Measurements from ENCODE around the gene MDM1.

Gene MDM1

DNA sequence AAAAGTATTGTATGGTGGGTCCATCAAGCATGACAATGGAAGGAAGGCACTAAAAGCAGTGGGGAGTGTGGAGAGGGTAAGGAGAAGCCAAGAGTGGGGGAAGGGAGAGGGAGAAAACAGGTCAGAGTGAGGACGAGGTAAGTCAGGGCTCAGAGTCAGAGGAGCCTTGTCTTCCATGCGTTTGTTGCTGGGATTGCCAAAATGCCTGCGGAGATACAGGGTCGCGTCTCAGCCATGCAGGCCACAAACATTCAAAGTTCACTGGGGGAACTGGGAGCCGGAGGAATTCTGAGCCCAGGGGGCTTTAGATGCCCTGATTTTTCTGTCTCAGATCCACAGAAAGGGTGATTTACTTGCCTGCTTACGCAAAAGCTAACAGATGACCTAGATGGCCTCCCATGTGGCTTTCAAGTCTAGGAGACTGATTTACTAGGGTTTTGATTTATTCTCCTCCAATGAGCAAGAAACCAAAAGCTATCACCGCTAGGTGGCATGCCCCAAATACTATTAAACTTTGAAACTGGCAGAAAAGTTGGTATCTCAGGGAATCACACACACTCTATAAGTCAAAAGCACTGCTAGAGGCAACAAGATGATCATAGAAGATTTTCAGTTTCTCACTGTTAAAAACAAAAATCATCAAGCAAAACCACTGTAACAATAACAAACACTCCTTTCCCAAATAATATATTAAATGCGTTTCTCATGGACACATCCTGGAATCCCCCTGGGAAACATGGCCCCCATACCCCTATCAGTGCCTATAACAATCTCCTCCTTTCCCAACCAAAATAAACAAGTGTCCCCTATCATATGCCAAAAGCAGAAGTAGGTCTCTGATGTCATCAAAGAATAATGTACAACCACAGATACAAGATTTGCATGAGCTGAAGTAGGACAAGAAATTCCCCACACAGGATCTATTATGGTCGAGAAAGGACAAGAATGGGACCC, 26.6 kb upstream of the MDM1 start:
- DNase-seq (ENCODE audit: low read depth, low spot score): peak; percentile 54

DNA sequence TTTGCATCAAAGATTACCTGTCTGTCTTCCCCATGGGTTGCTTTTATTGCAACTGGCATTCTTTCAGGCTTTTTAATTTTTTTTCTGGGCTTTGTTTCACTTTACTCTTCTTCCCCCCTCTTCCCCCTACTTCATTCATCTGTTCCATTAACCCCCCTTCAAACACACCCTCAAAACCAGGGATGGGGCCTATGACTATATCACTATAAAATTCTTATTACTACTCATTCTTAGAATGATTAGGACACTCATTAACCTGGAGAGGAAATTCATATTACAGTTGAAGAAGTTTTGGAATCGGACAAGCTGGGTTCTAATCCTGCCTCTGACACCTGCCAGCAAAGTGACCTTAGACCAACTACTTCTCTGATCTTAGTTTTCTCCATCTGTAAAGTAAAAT, 24.8 kb upstream of the MDM1 start:
- DNase-seq (ENCODE audit: low read depth, low spot score): no peak

DNA sequence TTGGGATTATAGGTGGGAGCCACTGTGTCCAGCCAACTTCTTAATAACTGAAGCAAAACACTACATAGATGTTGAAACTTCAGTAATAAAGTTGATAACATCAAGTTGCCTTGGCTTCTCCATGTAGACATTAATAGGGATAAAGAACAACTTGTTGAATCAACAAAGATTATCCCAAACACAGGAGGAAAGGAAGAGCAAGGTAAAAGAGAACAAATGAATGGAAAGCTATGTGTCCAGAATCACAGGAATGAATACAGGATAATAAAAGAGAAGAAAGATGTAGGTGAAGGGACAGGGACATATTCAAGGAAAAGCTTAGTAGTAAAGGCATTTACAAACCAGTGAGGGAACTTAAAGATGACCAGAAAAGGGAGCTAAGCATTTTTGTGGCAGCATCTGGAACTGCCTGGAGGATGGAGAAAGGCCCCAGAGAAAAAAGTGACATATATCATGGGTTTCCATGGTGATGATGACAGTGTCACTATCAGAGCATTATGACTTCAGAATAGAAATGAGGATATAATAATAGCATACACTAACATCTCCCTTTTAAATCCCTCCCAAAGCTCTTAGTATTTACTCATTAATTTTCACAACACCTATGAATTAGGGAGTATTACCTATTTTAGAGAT, 24.0 kb upstream of the MDM1 start:
- no peak for DNase-seq (ENCODE audit: low read depth, low spot score)

DNA sequence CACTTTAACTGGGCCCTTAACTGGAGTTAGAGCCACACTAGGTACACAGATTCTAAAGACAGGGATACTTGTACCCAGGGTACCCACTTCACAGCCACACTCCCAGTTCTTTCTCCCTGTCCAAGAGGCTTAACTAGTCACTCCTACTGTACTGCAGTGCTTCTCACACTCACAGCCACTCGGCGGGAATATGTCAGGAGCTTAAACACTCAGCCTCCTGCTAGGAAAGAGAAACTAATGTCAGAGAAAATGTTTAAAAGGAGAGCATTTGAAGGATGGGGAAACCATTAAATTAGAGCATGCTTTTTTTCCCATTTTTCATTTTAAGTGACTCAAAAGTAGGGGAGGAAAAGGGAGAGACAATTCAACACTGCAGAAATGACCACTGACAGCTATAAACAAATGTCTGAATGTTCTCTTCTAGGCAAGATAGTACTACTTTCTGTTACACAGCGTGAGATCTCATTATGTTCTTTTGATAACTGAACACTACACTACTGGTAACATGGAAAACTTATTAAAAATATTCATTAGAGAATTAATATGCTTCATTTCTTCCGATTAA, 22.9 kb upstream of the MDM1 start:
- DNase-seq (ENCODE audit: low read depth, low spot score): no peak

DNA sequence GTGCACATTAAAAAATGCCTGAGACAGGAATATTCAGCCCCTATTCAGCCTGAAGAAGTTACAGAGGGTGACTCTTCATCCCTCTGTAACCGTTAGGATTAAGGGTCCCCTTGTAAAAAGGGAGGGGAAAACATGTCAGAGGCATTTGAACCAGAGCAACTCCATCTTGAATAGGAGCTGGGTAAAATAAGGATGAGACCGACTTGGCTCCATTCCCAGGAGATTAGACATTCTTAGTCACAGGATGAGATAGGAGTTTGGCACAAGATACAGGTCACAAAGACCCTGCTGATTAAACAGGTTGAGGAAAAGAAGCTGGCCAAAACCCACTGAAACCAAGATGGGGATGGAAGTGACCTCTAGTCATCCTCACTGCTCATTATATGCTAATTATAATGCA, 19.9 kb upstream of the MDM1 start:
- DNase-seq (ENCODE audit: low read depth, low spot score): no peak

DNA sequence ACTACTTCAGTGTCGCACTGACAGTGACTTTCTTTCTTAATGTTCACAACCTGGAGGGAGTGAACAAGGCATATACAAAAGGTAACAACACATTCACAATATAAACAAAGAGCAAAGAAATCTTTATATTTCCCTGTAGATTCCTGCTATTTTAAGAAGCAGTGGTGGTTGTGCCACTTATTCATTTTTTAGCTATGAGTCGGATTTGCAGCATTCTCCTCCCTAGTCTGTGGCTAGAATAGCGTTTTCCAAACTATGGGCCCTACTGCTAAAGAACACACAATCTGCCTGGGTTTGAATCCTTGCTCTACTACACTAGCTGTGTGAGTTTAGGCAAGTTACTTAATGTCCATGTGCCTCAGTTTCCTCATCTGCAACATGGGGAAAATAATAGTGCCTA, 18.6 kb upstream of the MDM1 start:
- DNase-seq (ENCODE audit: low read depth, low spot score): no peak

DNA sequence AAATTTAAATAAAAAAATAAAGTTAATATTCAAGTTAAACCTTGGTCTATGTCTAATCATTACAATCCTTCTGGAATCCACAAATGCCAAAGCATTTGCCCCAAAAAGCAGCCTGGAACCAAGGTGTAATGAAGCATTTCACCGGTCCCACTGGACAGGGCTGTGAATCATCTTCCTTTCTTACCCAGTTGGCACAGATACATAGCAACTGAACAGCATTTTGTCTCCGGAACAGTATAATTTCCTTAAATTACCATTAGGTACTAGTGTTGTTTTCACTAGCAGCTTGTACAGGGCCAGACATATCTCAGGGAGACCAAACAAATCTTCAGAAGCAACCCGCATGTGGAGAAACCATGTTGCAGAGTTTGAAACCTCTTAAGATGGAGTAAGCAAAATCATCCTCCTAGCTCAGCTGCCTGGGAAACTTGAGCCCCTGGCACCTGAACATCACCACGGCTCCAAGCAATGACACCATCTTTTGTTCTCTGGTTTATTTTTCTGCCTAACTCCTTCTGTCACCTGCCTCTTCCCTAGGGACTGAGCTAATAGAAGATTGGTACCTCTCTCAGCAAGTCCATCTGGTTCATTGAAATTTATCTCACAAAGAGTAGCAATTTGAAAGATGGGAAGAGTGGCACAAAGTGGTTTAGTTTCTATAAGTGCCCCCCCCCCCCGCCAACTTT, 17.9 kb upstream of the MDM1 start:
- DNase-seq (ENCODE audit: low read depth, low spot score): no peak

DNA sequence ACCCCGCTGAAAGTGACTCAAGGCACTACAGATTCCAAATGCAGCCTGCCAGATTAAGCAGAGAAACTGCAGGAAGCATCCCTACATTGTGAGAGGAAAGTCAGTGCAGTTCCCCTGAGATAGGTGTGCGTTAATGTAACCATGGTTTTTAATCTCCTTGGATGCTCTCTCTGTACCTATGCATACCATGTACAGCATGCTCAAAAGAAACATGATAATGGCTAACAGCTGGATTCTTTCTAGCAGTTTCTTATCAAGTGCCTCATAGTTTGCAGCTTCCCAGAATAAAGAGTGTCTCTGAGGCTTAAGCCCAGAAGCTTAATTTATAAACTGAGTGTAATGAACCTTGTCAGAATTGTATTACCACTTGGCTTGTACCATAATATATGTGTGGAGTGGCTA, 17.1 kb upstream of the MDM1 start:
- DNase-seq (ENCODE audit: low read depth, low spot score): no peak

DNA sequence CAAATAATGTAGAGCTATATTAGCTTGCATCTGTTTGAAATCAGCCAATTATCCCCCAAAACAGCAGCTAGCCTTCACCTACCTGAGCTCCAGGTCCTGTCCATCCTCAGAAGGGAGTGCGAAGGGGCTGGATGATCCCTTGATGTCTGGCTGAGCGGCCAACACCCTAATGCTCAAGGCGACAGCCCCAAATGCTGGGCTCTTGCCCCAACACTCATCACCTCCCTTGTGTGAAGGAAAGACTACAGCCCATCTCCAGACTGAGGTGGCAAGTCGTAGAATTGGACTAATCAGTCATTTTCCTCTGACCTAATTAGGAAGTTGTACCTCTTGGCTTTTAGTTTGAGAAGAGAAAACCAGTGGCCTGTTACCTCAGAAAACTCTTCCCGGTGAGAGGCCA, 16.3 kb upstream of the MDM1 start:
- no peak for DNase-seq (ENCODE audit: low read depth, low spot score)

DNA sequence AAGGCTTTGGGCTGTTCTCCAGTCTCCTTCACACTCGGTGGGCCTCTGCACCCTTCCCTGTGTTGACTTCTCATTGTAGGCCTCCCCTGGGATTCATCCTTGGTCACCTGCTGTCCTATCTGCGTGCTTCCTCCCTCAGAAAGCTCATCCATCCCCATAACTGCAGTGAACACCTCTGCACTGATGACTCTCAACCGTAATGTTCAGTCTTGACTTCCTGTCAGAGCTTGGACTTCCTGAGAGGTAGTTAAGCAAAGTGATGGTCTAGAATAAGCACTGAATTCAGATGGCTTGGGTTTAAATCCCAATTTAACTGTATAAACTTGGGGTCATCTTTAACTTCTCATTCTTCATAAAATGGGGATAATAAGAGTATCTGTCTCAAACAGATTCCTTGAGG, 13.6 kb upstream of the MDM1 start:
- DNase-seq (ENCODE audit: low read depth, low spot score): no peak

DNA sequence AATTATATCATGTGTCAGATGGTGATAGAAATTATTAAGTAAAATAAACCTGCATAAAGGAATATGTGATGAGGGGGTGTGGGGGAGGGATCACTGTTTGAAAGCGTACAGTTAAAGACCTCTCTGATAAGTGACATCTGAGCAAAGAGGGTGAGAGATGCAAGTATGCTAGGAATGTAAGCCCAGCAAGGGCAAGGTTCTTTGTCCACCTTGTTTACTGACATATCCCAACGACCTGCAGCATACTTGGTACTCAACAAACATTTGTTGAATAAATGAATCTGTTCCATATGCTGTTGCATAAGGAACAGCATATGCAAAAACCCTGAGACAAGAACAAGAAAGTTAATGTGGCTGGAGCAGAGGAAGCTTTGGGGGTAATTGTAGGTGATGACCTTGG, 12.0 kb upstream of the MDM1 start:
- DNase-seq (ENCODE audit: low read depth, low spot score): no peak

DNA sequence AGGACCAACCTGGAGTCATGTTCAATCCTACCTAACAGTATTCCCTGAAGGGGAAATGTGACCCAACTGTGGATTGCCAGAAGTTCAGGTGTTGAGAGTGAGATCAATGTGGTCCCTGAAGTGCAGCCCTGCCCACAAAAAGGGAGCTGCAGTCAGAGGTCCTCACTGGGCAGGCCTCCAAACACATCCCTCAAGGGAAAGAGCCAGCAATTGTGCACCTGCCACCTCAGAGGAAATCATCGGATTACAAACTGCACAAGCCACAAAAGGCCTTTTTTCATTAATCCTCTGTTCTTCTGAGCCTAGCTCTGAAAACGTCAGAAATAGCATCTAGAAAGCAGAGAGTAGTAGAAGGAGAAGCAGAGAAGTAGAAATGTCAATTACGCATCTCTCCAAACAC, 10.8 kb upstream of the MDM1 start:
- no peak for DNase-seq (ENCODE audit: low read depth, low spot score)

DNA sequence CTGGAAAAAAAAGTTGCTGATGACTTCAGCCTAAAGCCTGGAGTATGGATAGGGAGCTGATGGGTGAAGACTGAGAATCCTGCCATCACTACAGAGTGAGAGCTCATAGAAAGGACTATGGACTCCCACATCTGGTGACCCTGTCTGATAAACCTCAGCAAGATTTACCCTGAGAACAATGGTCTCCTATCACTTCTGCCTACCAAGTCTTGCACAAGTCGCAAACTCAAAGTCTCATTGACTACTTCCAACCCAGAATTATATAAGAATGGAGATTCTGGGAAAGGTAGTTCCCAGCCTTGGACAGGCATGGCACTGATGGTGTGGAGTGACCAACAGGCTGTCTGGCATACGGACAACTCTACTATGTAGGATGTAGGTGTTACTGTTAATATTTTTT, 9.7 kb upstream of the MDM1 start:
- DNase-seq (ENCODE audit: low read depth, low spot score): no peak

DNA sequence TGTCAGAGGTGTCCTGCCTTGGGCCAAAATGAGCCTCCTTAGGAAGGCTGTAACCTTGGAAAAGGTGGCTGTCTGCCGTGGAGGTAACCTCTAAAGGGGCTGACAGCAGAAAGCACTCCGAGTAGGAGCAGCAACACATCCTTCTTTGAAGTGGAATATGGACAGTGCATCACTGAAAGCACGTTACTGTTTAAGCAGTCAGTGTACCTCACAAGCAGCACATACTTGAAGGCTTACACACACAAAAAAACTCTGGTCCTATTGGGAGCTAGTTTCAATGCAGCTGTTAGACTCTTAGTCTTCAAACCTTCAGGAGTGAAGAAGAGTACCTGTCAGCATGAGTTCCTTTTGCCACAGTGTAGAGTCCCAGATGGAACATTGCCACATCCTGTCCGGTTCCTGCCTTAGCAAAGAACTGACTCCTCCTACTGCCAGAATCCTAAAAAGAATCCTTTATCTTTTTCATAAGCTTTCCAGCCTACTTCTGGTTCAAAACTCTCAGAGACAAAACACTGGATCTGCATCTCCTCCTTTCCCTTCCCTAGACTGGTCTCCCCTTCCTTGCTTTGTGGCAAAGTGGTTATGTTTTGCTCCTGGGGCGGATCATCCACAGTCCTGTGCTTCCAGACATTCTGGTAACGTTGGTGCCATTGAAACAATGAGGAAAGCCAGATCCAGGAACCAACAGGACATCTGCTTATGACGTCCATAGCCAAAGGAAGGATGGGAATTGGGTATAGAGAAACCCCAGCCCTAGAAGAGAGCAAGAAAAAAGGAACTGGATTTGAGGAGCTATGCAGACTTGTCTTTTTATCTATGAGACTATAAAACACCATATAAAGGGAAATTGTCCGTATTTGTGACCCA, 8.5 kb upstream of the MDM1 start:
- DNase-seq (ENCODE audit: low read depth, low spot score): no peak

DNA sequence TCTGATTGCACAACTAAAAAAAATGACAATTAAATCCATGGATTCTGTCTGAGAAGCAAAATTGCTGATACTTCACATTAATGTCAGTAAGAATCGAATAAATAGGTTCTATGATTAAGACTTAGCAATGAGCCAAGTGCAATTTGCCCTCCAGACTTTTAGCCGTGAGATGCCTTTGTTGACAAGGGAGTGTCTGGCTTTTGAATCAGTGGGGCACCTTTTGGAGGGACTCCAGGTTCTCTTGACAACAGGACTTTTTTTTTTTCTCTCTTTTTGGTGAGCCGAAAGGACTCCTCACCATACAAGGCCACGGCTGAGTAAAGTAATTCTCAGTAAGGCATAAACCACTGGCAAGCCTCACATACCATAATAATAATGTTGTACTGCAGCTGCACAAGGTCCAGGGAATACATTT, 4.7 kb upstream of the MDM1 start:
- DNase-seq (ENCODE audit: low read depth, low spot score): no peak

DNA sequence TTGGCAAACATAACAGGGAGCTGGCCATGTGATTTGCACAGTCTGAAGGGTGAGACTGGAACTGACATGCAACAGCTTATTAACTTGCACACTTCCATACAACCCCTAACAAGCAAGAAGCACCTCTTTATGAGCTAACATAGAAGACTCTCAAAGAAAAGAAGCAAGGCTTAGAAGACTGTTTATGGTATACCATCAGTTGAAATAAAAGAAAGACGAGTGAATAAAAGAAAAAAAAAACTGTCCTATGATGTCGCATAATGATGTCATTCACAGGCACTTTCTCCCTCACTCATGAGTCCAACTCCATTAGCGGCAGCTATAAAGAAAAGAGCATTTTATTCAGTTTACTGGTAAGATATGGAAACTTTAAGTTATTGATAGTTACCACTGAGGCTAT, 3.3 kb upstream of the MDM1 start:
- DNase-seq (ENCODE audit: low read depth, low spot score): no peak

DNA sequence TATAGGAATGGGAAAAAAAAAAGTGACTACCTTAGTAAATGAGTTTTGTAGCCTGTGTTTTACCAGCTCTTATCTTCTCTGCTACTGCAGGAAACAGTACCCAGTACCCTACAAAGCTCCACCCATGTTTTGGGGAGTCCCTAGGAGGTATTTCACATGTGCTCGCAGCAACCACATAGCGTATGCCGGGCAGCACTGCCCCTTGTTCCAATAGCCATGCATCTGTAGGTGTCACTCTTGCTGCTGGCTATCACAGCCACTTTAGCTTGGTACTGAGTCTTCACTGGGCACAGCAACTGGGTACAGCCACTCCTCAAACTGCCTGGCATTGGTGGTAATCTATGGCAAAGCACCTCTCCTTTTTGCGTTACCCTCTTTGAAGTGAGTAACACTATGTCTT, 2.0 kb upstream of the MDM1 start:
- DNase-seq (ENCODE audit: low read depth, low spot score): no peak

DNA sequence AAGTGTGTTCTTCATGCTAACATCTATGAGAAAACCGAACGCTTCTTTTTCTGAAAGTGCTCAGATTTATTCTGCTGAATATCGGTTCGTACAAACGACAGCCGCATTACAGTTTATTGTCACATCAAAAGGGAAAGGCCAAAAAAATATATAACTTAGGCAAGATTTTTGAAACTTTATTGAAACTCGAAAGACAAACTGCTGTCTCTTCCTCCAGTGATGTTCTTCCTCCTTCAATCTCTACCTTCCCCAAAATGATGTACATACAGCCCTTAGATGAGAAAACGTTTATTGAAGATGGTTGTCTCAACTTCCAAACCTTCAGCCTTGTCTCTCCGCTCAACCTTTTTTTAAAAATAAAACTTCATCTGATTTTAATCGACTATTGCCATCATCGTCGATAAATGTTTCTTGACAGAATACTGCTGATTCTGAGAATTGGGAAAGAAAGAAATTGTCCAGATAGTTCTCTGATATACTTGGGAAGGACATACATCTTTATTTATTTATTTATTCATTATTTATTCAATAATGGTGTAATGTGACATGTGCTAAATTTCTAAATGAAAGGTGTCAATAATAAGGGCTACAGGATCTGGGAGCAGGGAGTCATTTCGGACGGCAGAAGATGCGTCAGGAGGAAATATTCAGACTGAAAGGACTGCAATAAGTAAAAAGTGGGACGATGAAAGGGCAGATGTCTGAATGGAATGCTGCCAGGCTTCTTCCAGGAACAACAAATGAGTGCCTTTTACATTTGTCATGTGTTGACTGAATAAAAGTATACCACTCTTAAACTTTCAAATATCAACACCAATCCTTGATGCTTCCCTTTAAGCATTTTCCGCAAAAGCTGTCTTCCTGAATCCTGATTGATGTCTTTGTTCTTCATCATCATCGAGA, 817 bp upstream of the MDM1 start:
- no peak for DNase-seq (ENCODE audit: low read depth, low spot score)

DNA sequence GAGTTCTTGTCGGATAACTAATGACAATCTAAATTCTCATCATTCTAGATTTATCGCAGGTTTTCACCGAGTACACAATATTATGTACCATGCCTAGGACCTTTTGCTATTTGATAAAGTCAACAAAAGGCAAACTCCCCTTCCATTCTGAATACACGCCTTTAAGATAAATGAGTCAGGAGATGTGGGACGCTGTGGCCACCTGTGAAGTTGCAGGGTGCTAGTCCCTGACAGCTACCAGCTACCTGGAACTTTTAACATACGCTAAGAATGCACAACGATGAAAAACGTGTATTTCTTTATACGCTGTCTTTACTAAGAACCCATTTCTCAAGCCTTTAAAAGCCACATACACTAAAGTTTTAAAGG, 678 bp downstream of the MDM1 start:
- no peak for DNase-seq (ENCODE audit: low read depth, low spot score)

DNA sequence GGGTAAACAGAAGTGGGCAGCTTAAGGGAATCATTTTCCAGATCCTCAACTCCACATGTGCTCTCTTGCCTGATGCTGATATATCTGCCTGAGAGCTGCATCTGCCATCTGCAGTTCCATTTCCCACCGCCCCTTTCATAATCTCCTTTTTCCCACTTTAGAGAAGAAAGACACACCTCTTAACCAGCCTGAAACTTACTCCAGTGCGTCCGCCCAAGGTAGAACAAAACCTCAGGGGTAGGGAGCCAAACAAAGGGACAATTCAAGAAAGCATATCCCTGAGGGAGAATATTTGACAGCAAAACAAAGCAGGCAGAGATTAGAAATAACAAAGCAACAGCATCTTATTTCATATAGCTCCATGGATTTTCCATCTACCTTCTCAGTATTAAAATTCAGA, 4.3 kb downstream of the MDM1 start:
- no peak for DNase-seq (ENCODE audit: low read depth, low spot score)
